ENCODE data around the gene PI4KB. TPM values are rescaled to one million over a fixed set of nuclear protein-coding genes. Genes with fewer than 3 reads are reported as not detected.

The PI4KB gene
- total and polyA plus RNA-seq, 9 of the 15 experiments (the other 6 are each of a cell fraction or from before 2014, with no cell fraction given) = 3.1 to 65.4 (median 45.1) TPM

GRCh38 chr1:151311589-151312331, 15.5 kb downstream of the PI4KB start (continued):
- TF ChIP-seq ATF2 (CRISPR knock-in tag; IDR thresholded peaks at IDR 0.05) = 0 out of 2 replicates have a peak, but pooled peaks have one; percentile 44
- no peak for TF ChIP-seq ZNF707 (CRISPR knock-in tag; conservative IDR thresholded peaks at IDR 0.05)
- peak; percentile 21; the same call in 1 of the 2 replicates for TF ChIP-seq PML (IDR thresholded peaks at IDR 0.05; ENCODE audit: low read length)
- TF ChIP-seq ZNF24 (IDR thresholded peaks at IDR 0.05) = peak; percentile 53; the same call in 1 of the 2 replicates
- TF ChIP-seq ZBTB33 (CRISPR knock-in tag; IDR thresholded peaks at IDR 0.05) = peak; percentile 39; the same call in 1 of the 2 replicates
- TF ChIP-seq ETV1 (tag; conservative IDR thresholded peaks at IDR 0.05; ENCODE audit: low read depth) = peak; percentile 84
- no peak for TF ChIP-seq IFI16 (CRISPR knock-in tag; IDR thresholded peaks at IDR 0.05)
- no peak for TF ChIP-seq XRCC5 (IDR thresholded peaks at IDR 0.05; ENCODE audit: low read depth, low read length)
- TF ChIP-seq AFF1 (IDR thresholded peaks at IDR 0.05; ENCODE audit: low read depth in 1 of 2, partially characterized antibody in 2 of 2) = peak in 1 of 2 experiments; percentile 88
- TF ChIP-seq SREBF1 (IDR thresholded peaks at IDR 0.05; ENCODE audit: borderline replicate concordance, low read depth, low read length) = no peak
- no peak for TF ChIP-seq ATF1 (CRISPR knock-in tag; IDR thresholded peaks at IDR 0.05)
- peak; percentile 92 for TF ChIP-seq ATF1 (tag; IDR thresholded peaks at IDR 0.05)
- no peak for TF ChIP-seq AFF4 (CRISPR knock-in tag; IDR thresholded peaks at IDR 0.05)
- peak; percentile 61; the same call in 1 of the 2 replicates for TF ChIP-seq VEZF1 (CRISPR knock-in tag; IDR thresholded peaks at IDR 0.05)
